Activated CD4-positive, CD25-positive, alpha-beta regulatory T cell treated with anti-CD3 and anti-CD28 coated beads, Interleukin-2, amount 50 U/mL, for 24 hours (primary cell): ENCODE results near the gene GPS2.

Experiments used
- ATAC-seq, 2 donors: fragments of 150-1000 bp; cut with Tn5 transposase; one replicate each; pipeline ENCODE4 v1.10.0; 2021; ENCODE audit warnings: mild to moderate bottlenecking in 1 of 2, moderate library complexity in 1 of 2

GPS2 gene

DNA sequence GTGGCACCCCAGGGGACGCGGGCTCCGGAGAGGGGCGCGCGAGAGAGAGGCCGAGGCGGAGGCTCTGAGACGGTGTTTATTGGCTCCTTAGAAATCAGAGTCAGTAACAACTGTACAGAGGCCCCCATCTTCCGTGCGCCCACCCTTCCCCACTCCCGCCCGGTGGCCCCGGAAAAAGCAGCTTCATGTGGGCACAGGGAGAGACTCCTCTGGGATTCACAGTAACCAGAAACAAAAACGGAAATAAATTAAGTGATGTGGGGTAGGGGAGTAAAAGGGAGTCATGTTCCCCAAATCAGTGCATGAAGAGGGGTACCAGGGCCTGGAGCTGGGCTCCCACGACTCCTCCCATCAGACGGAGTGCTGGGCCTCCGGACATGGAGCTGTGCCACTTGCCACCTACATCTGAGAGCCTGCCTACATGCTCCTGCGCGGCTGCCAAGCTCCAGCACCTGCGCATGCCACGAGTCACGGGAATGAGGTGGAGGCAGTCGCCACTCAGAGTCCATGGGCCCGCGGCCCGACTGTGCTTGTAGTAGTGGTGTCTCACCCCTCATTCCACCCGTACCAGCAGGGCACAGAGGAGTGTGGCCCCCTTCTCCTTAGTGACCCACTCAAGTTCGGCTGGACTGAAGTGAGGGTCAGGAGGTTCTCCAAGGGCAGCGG, 543 bp upstream of the GPS2 start:
- ATAC-seq, result no peak

DNA sequence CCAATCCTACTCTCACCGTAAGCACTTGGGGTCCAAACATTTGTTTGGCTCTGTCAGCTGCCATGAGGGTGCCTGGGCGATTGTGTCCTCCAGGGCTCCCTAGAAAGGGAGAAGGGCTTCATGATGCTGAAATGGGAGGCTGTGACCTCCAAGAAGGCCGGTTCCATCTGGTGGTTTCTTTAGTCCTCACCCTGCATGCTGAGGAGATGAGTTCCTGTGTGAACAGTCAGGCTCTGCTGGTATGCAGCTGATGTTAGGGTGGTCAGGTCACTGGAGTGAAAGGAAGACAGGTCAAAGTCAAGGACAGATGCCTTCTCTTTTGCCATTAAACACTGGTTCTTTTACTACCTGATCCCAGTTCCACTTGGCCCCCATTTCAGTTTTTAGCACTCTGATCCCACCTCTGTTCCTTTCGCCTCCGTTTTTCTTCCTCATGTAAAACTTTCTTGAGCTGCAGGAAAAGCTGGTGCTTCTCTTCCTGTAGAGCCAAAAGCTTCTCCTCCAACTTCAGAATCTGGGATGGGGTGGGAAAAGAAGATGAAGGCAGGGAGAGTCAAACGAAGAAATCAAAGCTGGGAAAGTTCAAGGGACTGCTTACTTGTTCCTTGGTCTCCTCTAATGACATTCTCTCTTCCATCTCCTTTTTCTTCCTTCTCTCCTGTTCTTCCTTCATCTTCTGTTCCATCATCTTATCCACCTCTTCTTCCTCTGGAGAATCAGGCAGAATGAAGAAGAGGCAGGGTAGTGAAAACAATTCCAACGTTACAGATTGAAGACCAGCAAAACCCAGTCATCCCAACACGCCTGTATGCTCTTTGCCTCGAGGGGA, 1.1 kb downstream of the GPS2 start:
- ATAC-seq, result no peak

DNA sequence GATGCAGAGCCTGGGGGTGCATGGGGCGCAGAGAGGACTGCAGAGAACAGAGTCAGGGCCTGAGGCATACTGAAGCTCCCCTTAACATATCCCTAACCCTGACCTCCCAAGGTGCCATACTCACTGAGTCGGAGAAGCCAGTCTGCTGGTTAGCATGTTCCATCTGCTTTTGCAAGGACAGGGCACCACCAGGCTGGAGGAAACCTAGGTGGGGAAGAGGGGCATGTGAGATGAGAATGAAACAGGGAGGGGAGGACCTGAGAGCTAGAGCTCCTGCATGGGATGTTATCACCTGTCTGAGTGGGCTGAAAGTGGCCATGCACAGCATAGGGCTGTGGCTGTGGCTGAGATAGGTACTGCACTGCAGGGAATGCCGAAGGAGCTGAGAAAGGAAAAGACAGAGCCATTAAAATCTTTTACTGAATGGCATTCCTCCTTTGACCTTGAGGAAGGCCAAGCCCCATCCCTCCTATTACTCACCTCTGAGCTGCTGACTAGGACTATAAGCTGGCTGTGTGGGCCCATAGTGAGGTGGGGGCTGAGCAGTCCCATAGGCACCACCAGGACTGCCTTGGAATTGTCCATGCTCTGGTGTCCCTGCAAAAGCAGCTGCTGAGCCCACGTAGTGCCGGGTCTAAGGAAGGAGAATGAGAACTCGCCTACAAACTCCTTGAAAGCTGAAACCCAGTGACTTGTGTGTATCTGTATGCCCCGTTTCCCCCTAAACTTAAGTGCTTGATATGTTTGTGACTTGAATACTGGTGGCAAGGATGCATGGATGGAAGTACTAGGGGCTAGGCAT, 1.9 kb downstream of the GPS2 start:
- peak; percentile 7 to 8 for ATAC-seq

DNA sequence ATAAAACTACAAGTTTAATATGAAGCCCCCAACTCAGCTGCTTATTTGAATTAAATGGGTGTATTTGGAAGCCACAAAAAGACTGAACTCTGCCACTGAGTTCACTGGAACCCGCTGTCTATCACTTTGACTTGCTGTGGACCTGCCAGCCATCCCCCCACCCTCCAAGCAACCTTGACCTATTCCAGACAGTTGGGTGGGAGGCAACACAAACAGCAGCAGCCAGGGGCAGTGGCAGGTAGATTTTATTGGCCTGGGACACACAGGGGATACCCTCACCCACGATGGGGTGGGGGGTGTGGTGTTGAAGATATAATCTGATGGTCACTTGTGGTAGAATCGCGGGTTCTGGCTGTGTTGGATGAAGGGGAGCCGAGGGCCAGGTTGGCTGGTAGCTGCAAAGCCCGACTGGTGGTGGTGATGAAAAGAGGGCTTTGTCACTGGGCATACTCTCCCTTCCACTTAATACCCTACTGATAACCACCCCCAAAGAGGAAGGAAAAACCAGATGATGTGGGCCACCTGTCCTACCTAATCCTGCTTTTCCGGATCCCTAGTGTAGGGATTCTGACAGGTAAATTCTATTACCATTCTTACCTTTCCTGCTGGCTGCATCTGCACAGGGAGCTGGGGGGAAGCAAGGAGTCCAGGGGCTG, 2.6 kb downstream of the GPS2 start:
- no peak for ATAC-seq

DNA sequence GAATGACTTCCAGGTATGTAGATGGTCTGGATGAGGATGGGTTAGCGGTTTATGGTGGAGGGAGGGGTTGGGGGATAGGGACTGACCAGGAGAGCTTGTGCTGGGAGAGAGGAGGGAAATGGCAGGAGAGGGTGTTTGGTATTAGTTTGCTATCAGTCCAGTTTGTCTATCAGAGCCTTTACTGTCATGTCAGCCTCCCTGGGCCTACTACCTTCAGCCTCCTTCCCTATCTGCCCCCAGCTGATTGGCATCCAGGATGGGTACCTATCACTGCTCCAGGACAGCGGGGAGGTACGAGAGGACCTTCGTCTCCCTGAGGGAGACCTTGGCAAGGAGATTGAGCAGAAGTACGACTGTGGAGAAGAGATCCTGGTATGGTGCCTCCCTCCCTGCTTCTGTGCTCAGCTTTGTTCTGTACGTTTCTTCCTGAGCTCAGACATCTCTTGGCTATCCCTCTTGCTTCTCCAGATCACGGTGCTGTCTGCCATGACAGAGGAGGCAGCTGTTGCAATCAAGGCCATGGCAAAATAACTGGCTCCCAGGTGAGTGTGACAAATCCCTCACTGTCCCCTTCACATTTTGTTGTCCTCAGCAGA, 4.0 kb downstream of the GPS2 start:
- no peak for ATAC-seq

DNA sequence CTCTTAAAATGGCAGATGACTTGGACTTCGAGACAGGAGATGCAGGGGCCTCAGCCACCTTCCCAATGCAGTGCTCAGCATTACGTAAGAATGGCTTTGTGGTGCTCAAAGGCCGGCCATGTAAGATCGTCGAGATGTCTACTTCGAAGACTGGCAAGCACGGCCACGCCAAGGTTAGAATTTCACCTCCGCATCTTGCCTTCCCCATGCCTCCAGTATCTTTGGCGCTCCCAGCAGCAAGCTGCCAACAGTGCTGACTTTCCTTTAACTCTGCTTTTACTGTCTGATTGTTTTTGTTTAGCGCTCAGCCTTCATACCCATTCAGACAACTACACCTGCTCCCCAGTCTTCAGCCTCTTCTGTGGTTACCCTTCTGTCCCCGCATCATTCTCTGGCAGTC, 5.5 kb downstream of the GPS2 start:
- no peak for ATAC-seq

DNA sequence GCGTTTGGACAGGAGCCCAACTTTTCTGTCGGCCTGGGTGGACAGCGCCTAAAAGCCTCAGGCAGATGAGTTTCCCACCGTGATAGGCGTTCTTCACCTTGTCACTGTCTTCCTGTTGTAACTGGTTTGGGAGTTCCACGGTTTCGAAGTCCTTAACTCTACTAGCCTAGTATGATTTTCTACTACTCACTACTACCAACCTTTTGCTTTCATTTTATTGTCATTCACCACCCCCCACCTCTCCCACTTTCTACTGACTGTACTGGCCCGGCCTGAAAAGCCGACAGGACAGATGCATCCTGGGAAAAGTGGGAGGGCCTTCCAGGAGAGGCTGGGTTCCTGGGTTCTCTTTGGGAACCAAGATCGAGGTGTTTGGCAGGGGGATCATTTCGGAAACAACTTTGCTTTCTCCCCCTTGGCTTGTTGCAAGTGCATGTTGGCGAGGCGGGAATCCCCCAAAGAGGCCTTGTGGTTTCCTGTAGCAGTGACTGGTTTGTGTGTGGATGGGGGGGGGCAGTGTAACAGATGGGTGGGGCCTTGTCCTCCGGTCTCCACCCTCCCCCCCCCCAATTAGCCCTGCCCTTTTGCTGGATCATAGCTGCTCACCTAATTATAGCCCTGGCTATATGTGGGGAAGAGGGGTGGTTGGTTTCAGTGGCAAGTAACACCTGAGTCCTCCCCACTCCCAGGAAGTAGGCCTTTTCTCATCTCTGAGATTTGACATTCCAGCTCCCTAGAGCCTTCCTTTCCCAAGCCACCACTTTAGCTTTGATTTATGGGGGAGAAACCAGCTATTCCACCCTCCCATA, 6.3 kb downstream of the GPS2 start:
- peak; percentile 40 to 48 for ATAC-seq

DNA sequence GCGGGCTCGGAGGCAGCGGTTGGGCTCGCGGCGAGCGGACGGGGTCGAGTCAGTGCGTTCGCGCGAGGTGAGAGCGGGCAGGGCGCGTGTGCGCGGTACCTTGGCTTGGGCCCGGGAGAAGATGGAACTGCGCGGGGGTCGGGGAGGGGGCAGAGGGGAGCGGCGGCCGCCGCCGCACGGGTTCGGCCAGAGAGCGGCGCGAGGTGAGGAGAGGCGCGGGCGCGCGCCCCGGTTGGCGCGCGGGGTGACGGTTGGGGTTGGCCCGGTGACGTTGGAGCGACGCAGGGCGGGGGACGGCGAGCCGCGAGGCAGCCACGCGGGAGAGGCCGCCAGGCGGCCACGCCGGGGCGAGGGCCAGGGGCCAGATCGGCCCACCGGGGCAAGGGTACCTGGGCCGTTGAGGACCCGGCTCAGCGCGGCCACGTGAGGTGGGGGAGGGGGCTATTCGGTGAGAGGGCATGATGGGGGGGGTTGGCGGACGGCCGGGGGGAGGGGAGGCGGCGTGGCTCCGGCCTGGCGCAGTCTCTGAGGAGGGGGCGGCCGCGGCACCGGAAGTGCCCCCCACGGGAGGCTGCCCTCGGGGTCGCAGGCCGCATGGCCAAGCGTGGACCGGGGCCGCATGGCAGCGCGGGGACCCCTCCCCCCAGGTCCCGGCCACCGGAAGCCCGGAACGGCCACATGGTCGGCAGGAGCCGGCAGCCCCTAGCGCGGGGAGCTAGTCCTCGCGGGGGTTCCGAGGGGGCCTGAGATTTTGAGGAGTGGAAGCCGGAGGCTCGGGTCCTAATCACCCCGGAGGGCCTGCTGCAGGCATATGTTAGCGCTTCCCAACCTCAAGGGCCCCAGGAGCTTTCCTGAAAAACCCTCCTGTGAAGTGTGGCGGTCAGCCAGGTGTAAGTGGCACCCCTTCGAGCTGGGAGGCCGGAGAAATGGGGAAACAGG, 7.2 kb downstream of the GPS2 start:
- ATAC-seq, result peak in 1 of 2 donors; percentile 2

DNA sequence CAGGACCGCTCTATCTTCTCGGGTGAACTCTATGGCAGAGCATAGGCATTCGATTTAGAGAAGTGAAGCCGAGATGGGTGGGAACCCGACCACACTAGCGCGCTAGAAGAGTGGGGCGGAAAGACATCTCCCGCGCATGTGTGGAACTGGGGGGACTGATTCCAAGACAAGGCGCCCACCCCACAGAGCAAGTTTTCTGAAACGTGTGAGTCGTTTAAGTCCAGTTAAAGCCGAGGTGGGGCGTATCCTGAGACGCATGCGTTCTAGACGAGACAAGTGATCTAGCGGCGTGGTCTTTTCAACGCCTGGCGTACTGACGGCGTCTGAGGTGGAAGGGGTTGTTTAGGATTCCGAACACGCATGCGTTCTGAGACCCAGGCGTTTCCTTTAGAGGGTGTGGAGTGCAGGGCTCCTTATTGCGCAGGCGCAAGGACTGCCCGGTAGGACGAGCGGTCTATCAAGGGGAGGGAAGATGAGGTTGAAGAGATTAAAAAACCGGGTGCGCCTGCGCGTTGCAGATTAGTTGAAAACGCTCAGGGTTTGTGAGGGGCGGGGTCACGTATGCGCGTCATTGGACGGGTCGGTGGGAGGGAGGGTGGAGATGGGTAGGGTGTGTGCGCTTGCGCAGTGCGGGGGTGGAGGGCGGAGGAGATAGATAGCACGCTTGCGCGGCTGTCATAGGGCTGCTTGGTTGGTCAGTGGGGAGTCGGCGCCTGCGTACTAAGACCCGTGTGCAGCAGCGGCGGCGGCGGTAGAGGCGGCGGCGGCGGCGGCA, 8.1 kb downstream of the GPS2 start, which contains the start of gene EIF5A:
Gene EIF5A (plus strand): TSS at position 718 of the 775 bp plus-strand sequence. CDS start 2,008 bp downstream, outside the sequence.
- peak; percentile 71 to 72 for ATAC-seq

DNA sequence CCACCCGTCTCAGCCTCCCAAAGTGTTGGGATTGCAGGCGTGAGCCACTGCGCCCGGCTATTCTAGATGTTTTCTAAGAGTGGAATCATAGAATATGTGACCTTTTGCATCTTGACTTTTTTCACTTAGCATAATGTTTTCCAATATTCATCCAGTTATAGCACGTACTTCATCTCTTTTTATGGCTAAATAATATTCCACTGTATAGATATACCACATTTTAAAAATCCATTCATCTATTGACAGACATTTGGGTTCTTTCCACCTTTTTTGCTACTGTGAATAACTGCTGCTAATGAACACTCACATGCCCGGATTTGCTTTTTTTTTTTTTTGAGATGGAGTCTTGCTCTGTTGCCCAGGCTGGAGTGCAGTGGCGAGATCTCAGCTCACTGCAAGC, 11.0 kb downstream of the GPS2 start:
- ATAC-seq, result no peak

DNA sequence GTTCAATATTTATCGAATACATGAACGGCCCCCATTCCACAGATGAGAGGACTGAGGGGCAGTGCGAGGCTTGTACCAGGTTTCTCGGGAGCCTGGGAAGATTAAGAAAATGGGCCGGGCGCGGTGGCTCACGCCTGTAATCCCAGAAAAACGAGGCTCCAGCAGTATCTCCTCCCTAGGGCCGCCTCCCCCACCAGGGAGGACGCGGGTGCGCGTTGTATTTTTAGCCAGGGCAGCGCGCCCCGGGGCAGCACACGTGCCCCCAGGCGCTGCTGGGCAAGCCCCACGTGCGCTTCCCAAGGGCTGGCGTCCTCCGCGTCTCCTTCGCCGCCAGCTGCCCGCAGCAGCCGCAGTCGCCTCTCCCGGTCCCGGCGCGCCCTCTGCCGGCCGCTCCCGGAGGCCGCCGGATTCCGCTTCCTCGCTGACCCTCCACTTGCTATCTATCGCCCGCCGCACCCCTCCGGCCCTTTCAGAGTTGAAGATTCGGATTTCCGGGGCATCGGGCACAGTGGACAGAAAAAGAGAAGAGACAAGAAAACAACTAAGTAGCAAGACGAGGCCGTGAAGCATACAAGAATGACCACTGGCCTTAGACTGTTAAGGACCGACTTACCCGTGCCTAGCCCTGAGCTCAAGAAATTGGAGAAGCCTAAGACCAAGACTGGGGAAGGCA, 18.8 kb downstream of the GPS2 start:
- peak; percentile 54 to 62 for ATAC-seq

DNA sequence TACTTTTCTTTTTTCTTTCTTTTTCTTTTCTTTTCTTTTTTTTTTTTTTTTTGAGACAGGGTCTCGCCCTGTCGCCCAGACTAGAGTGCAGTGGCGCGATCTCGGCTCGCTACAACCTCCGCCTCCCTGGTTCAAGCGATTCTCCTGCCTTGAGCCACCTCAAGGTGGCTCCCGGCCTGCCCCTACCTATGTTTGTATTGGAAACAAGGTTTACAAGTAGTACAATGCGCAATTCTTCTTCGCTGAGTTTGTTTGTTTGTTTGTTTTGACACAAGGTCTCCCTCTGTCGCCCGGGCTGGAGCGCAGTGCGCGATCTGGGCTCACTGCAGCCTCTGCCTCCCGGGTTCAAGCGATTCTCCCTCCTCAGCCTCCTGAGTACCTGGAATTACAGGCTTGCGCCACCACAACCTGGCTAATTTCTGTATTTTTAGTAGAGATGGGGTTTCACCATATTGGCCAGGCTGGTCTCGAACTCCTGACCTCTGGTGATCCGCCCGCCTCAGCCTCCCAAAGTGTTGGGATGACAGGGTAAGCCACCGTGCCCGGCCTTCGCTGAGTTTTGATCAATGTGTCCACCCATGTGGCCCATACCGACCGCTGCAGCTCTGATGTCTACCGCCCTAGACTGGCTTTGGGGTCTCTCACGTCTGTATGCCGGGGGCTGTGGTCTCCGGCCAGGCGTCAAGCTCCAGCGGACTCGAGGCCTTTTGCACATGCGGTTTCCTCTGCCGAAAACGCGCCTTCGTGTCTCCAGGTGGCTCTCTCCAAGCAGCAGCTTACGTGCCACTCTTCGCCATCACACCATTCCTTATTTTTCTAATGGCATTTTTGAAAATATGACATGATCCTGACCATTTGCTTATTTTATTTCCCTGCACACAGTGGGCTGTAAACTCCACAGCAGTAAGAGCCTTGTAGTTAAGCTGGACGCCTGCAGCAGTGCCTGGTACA, 19.7 kb downstream of the GPS2 start:
- no peak for ATAC-seq

DNA sequence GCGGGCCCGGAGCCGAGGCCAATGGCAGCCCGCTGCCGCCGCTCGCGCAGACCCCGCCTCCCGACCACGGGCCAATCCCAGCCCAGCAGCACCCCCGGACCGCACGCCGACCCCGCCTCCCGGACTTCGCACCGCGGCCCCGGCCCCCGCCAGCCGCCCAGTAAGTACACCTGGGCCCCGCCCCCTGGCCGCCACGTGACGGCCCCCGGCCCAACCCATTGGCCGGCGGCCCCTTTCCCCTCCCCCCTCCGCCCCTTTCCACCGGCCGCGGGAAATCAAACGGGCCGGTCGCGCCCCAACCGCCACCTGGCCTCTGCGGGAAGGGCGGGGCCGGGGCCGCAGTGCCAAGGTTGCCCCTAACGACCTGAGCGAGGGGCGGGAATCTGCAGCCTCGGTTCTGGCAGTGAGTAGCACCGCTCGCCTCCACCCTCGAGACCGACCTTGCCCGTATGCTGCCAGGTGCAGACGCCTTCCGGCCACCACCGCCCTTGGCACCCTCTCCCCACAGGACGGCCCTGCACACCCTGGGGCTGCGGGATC, 20.5 kb downstream of the GPS2 start, which contains the start of gene YBX2:
Gene YBX2 (minus strand): TSS at position 26 of the 540 bp plus-strand sequence. CDS start 139 bp downstream, outside the sequence.
- peak; percentile 70 to 75 for ATAC-seq

DNA sequence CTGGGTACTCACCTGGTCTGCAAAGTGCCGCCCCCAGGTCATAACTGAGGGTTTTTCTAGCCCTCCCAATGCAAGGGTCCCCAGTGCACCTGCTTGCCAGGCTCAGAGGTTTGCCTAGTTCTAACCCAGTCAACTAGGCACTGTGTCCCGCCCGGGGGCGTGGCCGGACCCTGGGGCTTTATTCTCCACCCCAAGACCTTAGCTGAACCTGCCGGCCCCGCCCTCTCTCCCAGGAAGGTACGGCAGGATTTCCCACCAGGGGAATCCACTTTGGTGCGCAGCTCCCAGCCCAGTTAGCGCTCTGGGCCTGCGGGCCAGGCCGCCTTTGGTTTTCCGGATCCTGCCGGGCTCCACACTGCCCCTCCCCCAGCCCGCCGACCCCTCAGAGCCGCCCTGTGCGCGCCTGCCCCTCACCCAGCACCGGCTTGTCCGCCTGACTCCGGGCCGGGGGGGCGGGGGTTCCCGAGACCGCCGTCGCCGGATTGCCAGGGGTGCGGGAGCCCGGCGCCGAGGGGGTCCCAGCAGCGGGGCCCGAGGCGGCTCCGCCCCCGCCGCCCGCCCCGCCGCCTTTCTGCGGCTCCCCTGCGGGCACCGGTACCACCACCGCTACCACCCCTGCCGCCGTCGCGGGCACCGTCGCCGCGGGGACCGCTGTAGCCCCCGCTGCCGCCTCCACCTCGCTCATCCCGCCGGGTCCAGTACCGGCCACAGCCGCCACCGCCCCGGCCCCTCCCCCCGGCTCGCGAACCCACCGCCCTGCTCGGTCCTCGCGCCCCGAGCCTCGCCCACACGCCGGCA, 21.1 kb downstream of the GPS2 start:
- no peak for ATAC-seq

DNA sequence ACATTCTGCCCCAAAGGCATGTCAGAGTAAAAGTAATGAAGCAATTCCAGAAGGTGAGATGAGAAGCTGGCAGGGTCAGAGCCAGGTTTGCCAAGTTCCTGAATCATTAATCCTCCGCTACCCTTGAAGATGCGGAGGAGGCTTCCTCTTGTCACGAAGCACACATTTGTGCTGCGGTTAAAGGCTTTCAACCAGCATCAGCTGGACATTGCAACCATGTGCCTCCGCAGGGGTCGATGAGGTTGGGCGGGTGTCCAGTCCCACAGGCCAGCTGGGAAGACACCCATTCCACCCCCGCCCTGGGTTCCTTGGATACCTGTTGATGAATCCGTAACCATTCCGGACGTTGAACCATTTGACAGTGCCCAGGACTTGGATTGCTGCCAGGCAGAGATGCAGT, 22.0 kb downstream of the GPS2 start:
- ATAC-seq, result no peak

DNA sequence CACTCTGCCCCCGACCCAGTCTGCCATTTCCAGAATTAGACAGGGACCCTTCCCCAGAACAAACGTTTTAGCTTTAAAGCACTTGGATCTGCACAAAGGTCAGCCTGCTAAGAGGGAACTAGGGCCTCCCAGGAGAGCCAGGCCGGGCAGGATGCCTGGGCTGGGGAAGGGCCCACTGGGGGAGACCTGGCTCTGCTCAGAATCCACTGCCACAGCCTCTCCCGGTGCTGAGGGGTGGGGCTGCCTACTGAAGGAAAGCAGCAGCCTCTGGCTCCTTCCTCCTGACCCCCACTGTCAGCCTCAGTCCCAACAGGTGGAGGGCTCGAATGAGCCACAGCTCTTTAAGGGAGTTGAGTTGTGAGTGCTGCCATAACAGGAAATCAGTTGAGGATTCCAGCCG, 22.4 kb downstream of the GPS2 start:
- ATAC-seq, result no peak
